HG03432 (cell line): Measurements from ENCODE around the gene TBC1D22A.

Experiments used
- ATAC-seq: cut with Tn5 transposase; IDR thresholded peaks from one replicate; pipeline ENCODE4 v1.9.1; 2021; ENCODE audit warnings: mild to moderate bottlenecking, moderate library complexity; ENCODE audit not compliant: unreplicated experiment

The TBC1D22A gene

GRCh38 chr22:46918197-46918596 is 155.7 kb downstream of the TBC1D22A start:
- ATAC-seq, result no peak

- no peak for ATAC-seq
Observed at GRCh38 chr22:46922037-46922436, 159.6 kb downstream of the TBC1D22A start.

GRCh38 chr22:46923394-46923793 is 160.9 kb downstream of the TBC1D22A start:
- ATAC-seq, result no peak

GRCh38 chr22:46925818-46926217 is 163.4 kb downstream of the TBC1D22A start:
- ATAC-seq, result no peak

- ATAC-seq, result no peak
Observed at GRCh38 chr22:46929046-46929709, 166.7 kb downstream of the TBC1D22A start.

GRCh38 chr22:46929710-46930204 is 167.3 kb downstream of the TBC1D22A start:
- ATAC-seq, result no peak

GRCh38 chr22:46931414-46931813 is 169.0 kb downstream of the TBC1D22A start:
- no peak for ATAC-seq

GRCh38 chr22:46931881-46932280 is 169.4 kb downstream of the TBC1D22A start:
- ATAC-seq, result no peak

GRCh38 chr22:46933040-46933930 is 170.8 kb downstream of the TBC1D22A start:
- no peak for ATAC-seq

- ATAC-seq, result no peak
Observed at GRCh38 chr22:46934172-46934745, 171.8 kb downstream of the TBC1D22A start.

GRCh38 chr22:46934746-46935491 is 172.5 kb downstream of the TBC1D22A start:
- no peak for ATAC-seq

GRCh38 chr22:46935506-46936377 is 173.3 kb downstream of the TBC1D22A start:
- ATAC-seq, result no peak

- no peak for ATAC-seq
Observed at GRCh38 chr22:46936378-46936903, 174.0 kb downstream of the TBC1D22A start.

- no peak for ATAC-seq
Observed at GRCh38 chr22:46937185-46937584, 174.7 kb downstream of the TBC1D22A start.

GRCh38 chr22:46937939-46938338 is 175.5 kb downstream of the TBC1D22A start:
- no peak for ATAC-seq

GRCh38 chr22:46941968-46942798 is 179.7 kb downstream of the TBC1D22A start:
- ATAC-seq, result no peak

GRCh38 chr22:46942799-46943785 is 180.6 kb downstream of the TBC1D22A start:
- ATAC-seq, result no peak

GRCh38 chr22:46945481-46945880 is 183.0 kb downstream of the TBC1D22A start:
- no peak for ATAC-seq
